Left renal cortex interstitium (tissue), 4 donors: ENCODE measurements around the gene MAP4K2. TPM values are rescaled to one million over a fixed set of nuclear protein-coding genes. Genes with fewer than 3 reads are reported as not detected.

Experiments used
- DNase-seq, 4 donors: peaks; one replicate each; pipeline ENCODE4 v3.0.0-alpha.2; 2013; ENCODE audit warnings: low read depth in 4 of 4, low spot score in 2 of 4, missing footprints in 1 of 4
- polyA plus RNA-seq, 4 donors: library from polyadenylated mRNA; unstranded; fragments of 120-200 nt; gene quantifications; one replicate each; pipeline ENCODE4 v1.2.1, GENCODE V29; 2013; ENCODE audit not compliant: insufficient read length in 4 of 4

Gene MAP4K2
- polyA plus RNA-seq, 4 donors: 17.8 to 25.7 (median 24.2) TPM

DNA sequence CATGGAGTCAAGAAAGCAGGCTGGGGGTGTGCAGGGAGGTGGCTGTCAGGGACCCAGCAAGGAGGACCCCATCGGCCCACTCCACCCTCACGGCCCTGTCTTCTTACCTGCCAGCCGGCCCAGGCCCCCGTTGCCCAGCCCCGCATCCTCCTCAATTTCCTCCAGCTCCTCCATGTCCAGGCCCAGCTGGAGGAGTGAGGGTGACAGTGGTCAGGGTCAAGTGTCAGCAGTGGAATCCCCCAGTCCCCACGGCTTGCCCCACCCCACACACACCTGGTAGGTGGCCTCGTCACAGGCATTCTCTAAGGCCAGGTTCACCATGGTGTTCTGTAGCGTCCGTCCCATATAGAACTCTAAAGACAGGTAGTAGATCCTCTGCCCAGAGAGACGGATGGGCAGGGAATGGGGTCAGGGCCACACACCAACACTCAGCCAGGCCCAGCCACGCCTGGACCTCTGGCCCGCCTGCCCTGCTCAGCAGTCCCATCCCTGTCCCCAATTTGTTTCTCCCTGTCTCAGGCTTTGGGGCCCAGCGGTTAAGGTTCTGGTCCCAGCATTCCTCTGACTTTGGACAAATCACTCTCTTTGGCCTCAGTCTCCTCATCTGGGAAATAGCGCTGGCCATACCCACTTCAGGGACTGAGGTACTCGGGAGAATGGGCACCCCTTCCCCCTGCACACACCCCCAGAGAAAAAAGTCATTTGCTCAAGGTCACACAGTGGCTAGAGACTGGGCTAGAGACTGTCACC lies 44.5 kb downstream of the MAP4K2 start:
- no peak for DNase-seq

DNA sequence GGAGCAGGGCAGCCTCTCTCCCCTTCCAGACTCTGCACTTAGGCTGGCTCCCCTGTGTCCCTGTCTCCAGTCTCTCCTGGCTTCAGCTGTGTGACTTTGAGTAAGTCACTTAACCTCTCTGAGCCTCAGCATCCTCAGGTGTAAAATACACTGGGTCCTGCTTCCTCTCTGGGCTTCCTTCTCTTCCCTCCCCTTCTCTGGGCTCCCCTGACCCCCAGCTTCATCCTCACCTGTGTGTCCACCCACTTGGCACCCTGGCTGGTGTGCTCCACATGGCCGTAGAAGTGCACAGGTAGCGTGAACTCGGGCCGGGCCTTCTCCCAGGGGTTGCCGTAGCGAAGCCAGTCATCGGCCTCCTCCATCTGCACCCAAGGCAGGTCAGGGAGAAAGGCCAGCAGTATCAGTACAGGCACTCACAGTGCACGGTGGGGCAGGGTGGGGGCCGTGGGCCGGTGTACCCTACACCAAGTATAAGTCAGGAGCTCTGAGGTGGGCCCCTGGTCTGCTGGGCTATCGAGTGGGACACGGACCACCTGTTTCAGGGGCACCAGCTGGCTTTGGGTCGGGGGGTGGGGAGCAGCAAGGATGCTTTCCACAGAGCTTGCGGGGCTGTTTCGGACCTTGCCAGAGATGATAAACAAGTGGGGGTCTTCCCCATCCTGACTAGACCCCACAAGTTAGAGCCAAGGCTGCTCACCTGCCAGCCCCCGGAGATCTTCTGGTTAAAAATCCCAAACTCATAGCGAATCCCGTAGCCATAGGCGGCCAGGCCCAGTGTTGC lies 45.3 kb downstream of the MAP4K2 start:
- no peak for DNase-seq

DNA sequence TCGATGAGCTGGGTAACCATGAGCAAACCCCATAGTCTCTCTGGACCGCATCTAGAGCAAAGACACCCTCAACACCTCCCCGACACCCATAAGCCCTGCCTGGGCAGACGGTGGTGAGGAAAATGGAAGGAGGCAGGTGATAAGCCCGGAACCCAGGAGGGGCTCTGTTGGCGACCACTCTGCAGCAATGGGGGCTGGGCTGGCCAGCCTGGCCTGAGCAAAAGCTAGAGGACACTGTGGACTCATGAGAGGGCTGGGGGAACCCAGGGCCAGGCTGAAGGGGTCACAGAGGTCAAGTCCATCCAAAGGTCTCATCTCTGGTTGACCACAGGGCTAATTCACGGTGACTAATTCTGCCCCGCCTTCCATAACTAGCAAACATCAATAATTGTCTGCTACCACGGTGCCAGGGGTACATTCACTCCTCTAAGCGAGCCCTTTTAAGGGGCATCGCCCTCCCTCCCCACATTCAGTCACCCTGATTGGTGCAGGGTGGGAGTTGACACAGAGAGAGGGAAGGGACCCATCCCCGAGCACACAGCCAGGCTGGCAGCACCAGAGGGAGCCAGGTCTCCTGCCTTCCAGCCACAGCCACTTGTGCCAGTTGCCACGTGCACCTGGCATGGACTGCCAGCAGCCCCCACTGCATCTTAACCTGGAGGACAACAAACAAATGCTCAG lies 47.2 kb downstream of the MAP4K2 start:
- no peak for DNase-seq

DNA sequence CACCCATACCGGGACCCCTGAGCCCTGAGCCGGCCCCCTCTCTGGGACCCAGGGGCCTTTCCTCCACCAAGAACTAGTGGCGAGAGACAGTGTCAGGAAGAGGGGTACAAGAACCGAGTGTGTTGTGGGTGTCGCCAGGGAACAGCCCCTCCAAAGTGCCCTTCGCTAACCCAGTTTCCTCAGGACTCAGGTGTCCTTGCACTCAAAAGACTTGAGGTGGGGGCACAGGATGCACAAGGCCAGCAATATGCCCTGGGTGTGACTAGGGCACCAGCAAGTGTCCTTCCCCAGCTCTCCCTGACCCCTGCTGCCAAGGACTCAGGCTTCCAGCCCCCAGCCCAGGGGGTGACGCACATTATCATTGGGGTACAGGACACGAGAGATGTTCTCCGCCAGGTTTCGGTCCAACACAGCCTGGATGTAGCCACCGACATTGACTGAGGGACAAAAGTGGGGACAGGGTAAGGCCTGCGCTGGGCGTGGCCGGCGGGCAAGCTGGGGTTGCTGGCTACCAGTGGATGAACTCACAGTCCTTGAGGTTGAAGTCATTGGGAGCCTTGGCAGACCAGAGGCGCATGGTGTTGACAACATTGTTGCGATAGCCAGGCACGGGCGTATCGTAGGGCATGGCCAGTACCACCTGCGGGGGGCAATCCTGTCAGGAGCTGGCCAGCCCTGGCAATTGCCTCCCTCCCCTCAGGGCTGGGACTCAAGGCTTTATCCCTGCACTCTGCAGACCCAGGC lies 47.9 kb downstream of the MAP4K2 start:
- DNase-seq: no peak

DNA sequence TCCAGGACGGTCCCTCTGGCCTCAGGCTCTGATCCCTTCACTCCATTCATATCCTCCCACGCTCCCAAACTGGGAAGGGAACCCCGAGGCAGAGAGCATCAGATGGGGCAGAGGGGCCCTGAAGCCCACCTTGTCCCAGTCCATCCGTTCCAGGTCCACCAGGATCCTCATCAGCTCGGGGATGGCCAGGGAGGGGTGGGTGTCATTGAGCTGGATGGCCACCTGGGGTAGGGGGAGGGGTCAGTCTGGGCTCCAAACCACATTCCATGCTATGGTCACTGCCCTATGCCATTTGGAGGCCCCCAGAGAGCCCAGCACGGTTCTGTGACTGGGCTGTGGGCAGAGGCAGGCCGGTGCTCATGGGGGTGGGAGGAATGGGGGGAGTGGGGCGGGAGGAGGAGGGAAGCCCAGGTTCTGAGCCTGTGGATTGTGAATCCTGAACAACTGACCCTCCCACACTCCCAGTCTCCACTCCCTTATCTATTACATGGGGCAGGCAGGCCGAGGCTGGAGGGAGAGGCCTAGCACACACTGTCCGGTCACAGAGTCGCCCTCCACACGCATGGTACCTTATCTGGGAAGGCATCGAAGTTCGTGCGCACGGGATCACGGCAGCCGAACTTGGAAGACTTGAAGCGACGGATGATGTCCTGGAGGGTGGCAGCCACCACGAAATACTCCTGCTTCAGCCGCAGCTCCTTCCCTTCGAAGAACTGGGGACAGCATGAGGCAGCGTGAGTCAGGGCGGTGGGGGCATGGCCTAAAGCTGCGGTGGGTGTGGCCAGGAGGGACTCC lies 48.7 kb downstream of the MAP4K2 start:
- DNase-seq: no peak

DNA sequence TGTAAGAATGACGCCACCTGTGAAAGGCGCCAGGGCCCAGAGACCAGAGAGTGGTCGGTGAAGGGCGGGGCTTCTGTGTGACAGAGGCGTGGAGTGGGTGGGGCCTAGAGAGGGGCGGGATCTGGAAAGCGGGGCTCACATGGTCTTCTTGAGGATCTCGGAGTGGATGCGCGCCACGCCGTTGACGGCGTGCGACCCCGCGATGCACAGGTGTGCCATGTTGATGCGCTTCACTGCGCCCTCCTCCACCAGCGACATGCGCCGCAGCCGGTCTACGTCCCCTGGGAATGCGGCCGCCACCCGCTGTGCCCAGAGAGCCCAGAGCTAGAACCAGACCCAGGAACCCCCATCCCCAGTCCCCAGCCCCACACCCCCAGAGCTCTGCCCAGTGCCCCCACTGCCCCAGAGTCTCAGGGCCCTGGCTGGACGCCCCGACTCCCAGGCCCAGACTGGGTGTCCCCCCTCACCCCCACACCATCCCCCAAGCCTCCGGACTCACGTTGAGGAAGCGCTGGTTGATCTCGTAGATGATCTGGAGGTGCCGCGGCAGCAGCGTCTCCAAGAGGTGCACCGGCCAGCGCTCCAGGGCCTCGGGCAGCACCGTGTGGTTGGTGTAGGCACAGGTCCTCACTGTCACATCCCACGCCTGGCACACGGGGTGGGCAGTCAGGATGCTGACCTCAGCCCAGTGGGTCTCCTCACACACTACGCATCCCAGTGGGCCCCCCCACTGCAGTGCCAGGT lies 49.5 kb downstream of the MAP4K2 start:
- DNase-seq: no peak

DNA sequence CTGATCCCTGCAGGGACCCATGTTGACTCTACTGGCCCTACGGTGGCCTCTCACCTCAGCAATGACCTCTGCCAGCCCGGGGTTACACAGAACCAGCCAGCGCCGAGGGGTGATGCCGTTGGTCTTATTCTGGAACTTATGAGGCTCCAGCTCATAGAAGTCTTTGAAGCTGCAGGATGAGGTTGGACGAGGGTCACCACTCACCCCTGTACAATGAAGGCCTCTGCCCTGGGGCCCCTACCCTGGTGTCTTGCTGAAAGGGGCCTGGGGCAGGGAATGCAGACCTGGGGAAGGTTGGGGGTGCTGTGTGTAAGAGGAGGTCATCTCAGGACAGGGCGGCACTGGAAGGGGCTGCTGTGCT lies 50.0 kb downstream of the MAP4K2 start:
- no peak for DNase-seq

DNA sequence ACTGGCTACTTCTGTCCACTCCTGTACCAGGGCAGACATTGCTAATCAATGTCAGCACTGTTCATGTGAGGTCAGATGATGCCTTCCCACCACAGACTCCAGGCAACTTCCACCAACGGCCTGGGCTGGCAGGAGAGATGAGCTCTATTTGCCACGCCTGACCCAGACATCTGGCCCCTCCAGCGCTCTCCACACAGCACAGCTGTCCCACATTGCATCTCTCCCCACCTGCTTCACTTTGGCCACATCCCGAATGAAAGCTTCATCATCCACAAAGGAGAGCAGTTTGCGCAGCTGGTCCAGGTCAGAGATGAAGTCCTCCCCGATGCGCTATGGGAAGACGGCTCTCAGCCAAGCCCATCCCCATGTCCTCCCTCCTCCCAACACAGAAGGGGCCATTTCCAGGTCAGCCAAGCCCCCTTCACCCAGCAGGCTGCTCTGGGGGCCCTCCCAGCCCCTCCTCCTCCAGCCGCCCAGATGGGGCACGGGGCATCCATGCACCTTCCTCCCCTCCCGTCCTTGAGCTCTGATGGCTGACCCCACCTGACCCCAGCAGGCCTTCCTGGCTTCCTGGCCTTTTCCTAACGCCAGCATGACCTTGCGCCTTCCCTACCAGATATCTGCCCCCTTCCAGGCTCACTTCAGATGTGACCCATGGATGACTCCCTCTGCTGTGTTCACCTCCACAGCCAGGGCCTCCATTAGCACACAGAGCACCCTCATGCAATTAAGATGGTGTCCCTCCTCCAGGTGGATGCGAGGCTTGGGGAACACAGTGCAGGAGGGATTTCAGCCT lies 50.6 kb downstream of the MAP4K2 start:
- DNase-seq: no peak

DNA sequence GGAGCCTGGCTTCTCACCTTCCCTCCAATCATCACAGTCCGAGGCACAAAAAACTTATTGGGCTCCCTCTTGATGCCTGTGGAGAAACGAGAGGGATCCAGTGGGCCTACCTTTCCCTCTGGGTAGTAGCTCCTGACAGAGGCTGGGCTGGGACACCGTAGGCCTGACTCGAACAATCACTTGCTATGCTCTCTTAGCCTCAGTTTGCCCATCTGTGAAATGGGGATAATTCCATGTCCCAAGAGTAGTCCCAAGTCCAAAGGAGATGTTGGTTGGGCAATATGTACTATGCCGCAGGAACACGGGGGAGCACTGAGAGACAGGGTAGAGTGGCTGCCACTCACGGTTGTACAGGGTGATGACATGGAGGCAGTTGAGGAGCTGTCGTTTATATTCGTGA lies 51.4 kb downstream of the MAP4K2 start:
- no peak for DNase-seq

DNA sequence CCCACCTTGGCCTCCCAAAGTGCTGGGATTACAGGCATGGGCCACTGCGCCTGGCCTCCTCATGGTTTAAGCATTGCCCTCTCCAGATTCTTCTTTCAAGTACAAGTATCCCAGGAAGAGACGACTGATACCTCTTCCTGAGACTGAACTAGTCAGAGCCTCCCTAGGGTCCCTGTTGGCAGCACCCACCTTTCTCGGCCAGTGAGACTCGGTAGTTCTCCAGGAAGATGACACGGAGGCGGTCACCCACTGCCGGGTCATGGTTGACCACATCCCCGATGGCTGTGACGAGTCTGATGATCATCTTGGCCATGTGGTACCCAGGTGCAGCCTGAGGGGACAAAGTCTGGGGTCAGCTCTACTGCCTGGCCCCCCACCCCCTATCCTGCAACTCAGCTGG lies 51.9 kb downstream of the MAP4K2 start:
- DNase-seq: no peak

DNA sequence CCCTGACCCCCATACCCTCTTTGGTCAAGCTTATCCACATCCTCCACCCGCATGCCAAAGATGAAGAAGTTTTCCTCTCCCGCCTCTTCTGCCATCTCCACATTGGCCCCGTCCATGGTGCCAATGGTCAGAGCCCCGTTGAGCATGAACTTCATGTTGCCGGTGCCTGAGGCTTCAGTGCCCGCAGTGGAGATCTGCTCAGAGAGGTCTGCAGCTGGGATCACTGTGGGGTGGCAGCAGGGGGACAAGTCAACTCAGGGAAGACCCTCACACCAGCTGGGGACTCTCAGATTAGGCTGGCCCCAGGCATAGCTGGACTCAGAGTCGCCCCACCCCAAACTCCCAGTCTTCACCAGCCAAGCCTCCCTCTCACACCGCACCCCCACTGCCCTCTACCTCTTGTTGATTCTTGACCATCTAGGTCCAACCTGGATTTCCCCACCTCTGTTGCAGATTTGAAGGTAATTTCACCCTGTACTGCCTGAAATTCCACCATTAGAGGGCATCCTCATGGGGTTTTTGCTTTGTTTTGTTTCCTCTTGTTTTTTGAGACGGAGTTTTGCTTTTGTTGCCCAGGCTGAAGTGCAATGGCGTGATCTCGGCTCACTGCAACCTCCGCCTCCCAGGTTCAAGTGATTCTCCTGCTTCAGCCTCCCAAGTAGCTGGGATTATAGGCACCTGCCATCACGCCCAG lies 52.5 kb downstream of the MAP4K2 start:
- DNase-seq: no peak

DNA sequence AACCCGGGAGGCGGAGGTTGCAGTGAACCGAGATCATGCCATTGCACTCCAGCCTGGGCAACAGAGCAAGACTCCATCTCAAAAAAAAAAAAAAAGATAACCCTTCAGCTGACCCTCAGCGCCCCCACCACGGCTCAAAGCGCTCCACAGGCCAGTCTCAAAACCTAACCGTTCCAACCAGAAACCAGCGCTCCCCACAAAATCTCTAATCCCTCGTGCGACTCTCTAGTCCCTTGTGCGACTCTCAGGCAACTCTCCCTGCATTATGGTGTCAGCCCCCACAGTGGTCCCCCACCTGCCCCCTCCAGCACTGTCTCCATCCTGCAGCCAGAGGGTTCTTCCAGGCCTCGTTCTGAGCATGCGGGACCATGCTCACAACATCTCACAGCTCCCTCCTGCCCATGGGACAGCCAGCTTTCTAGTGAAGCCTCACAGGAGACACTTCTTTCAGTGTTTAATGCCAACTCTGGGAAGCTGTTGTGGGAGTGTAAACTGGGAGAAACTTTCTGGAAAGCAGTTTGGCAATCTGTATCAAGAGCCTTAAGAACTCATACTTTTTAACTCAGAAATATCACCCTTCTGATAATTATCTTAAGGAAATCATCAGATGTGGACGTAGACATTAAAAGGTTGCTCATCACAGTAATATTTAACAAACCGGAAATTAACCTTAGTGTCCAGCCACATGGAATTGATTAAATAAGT lies 54.9 kb downstream of the MAP4K2 start:
- DNase-seq: no peak

DNA sequence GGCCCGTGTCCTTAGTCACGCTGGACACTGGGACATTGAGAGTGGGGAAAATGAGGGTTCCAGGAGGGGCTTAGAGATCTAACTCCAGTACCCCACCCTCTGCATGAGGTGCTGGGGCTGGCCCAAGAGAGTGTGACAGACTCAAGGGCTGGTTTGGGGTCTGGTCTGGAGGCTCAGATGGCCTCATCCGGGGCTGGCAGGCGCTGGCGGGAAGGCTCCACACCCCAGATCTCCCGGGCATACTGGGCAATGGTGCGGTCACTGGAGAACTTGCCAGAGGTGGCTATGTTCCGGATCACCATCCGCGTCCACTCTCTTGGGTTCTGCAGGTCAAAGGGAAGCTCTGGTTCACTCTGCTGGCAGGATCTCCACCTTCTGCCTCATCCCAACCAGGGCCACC lies 56.5 kb downstream of the MAP4K2 start:
- DNase-seq: no peak

DNA sequence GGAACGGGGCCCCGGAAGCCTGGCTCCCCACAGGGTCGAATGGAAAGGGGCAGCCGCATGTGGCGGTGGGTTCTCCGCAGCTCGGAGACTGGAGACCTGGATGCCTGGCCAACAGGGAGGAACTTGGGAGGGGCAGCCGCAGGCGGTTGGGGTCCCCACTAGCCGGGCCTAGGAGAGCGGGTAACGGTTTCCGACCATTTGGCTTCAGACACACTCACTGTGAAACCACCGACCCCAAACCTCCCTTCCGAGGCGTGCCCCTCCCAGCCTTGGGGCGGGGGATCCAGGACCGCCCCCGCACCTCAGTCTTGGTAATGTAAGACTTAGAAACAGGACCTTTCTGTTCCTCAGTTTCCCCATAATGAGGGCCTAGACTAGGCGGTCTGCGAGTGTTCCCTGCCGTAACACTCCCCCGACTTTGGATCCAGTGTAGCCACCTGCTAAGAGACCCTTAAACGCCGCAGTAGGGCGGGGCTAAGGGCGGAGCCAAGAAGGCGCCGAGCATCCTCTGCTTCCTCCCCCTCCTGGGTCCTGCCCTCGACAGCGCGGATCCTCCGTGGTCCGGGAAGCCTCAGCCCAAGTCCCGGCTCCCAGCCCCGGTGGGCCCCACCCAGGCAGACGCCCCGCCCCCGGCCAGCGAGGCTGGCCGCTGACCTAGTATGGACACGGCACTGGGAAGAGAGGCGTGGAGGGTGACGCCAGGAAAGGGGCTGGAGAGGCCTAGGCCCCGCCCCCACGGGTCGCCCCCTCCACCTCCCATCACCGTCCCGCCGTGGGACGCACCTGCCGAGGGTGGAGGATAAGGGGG lies 57.3 kb downstream of the MAP4K2 start:
- no peak for DNase-seq

DNA sequence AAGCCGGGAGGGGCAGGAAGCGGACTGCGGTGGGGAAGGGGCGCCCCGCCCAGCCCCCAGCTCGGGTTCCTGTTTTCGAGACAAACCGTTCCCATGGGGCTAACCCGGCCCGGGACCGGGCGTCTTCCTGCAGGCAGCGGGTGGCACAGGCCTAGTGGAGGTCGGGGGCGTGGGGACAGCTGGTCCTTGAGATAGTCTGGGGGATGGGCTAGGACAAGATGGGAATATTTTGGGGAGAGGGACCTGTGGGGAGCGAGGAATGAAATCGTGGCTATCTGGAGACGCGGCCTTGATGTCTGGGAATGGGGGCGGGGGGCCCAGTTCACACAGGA lies 57.9 kb downstream of the MAP4K2 start:
- no peak for DNase-seq

DNA sequence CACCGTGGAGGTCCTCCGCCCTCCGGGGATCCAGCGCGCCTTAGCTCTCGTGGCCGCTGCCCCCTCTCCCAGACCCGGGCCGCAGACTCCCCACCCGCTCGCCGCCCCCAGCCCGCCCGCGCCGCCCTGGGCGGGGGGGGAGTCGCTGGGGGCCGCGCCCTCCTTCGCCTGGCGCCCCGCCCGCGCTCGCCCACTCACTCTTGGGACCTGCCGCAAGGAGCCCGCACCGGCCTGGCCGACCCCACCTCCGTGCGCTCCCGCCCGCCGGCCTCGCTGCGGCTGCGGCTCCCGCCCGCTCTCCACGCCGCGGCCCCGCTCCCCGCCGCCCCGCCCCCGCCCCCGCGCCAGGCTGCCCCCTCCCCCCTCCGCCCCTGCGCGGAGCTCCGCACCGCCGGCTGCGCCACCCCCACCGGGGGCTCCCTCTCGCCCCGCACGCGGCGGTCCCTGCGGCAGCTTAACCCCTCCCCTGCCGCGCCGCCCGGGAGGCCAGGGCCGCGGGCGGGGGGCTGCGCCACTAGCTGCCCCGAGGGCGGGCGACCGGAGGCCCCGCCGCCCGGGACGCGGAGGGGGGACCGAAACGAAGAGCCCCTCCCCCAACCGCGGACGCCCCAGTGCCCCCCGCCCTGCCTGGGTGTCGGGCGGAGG lies 58.3 kb downstream of the MAP4K2 start:
- DNase-seq: no peak
